Skeletal muscle satellite cell (primary cell): Measurements from ENCODE around the gene MICAL1.

Experiments
- H3K27me3 ChIP-seq: 2 replicates; pipeline ENCODE4 v1.7.0; 2013; ENCODE audit warnings: low read length; ENCODE audit not compliant: control insufficient read depth, insufficient read depth
- H3K36me3 ChIP-seq: 2 replicates; pipeline ENCODE4 v1.7.0; 2013; ENCODE audit warnings: mild to moderate bottlenecking, control low read depth, low read length; ENCODE audit not compliant: insufficient read depth
- H3K4me1 ChIP-seq: 2 replicates; pipeline ENCODE4 v1.7.0; 2013; ENCODE audit warnings: low read length; ENCODE audit not compliant: control insufficient read depth, insufficient read depth
- H3K4me2 ChIP-seq: 2 replicates; pipeline ENCODE4 v1.7.0; 2013; ENCODE audit warnings: mild to moderate bottlenecking, low read length
- H3K4me3 ChIP-seq: 2 replicates; pipeline ENCODE4 v1.7.0; 2013; ENCODE audit warnings: low read length
- H3K9ac ChIP-seq: 2 replicates; pipeline ENCODE4 v1.7.0; 2013; ENCODE audit warnings: mild to moderate bottlenecking, low read depth, low read length, moderate library complexity
- H3K9me3 ChIP-seq: replicated peaks from 2 replicates; pipeline ENCODE4 v1.7.0; 2013; ENCODE audit warnings: mild to moderate bottlenecking, control low read depth, low read length

MICAL1 gene

GRCh38 chr6:109486068-109486467 is 30.5 kb upstream of the MICAL1 start:
- Histone ChIP-seq H3K4me3 (no peak overlapping the region), H3K27me3 (no peaks in the 10 kb centered on the region), H3K9me3 (no peaks in the 10 kb centered on the region), H3K36me3 (peaks cover 10% of the 10 kb centered on the region), H3K9ac (no peak overlapping the region), H3K4me2 (no peak overlapping the region), H3K4me1 (peaks cover 12% of the 10 kb centered on the region)

GRCh38 chr6:109485266-109485935 is 29.8 kb upstream of the MICAL1 start:
- H3K4me2 ChIP-seq = no peak overlapping the region
- H3K27me3 ChIP-seq = no peaks in the 10 kb centered on the region
- no peak overlapping the region for H3K4me3 ChIP-seq
- peaks cover 17% of the 10 kb centered on the region for H3K4me1 ChIP-seq
- H3K9me3 ChIP-seq = no peaks in the 10 kb centered on the region
- peaks cover 17% of the 10 kb centered on the region for H3K36me3 ChIP-seq
- no peak overlapping the region for H3K9ac ChIP-seq

DNA sequence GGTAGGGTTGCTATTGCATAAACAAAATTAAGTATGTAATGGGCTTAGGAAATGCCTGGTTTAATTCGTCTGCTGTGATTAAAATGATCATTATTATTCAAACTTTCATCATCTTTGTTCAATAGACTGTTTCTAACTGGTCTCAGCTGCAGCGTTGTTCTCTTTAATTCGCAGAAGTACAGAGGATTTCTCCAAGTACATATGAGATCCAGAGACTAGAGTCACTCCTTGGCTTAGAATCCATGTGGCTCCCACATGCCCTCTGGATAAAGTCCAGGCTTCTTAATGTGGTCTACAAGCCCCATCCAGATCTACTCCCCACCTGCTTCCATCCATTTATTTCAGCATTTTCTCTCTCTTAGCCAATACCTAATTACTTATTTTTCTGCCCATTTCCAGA is 28.6 kb upstream of the MICAL1 start:
- H3K36me3 ChIP-seq = peaks cover 22% of the 10 kb centered on the region

GRCh38 chr6:109483735-109484057 is 28.1 kb upstream of the MICAL1 start:
- Histone ChIP-seq H3K36me3 (peaks cover 24% of the 10 kb centered on the region), H3K4me2 (peak overlapping the region; percentile 90), H3K4me3 (peak overlapping the region; percentile 74), H3K9me3 (no peaks in the 10 kb centered on the region), H3K4me1 (peaks cover 23% of the 10 kb centered on the region), H3K27me3 (no peaks in the 10 kb centered on the region), H3K9ac (peak overlapping the region; percentile 48)

More for the DNA sequence above, 28.6 kb upstream of the MICAL1 start:
- H3K27me3 ChIP-seq = no peaks in the 10 kb centered on the region
- H3K4me3 ChIP-seq = peak overlapping the region; percentile 74
- H3K4me1 ChIP-seq = peaks cover 21% of the 10 kb centered on the region
- H3K9me3 ChIP-seq = no peaks in the 10 kb centered on the region
- H3K4me2 ChIP-seq = peak overlapping the region; percentile 90
- no peak overlapping the region for H3K9ac ChIP-seq

DNA sequence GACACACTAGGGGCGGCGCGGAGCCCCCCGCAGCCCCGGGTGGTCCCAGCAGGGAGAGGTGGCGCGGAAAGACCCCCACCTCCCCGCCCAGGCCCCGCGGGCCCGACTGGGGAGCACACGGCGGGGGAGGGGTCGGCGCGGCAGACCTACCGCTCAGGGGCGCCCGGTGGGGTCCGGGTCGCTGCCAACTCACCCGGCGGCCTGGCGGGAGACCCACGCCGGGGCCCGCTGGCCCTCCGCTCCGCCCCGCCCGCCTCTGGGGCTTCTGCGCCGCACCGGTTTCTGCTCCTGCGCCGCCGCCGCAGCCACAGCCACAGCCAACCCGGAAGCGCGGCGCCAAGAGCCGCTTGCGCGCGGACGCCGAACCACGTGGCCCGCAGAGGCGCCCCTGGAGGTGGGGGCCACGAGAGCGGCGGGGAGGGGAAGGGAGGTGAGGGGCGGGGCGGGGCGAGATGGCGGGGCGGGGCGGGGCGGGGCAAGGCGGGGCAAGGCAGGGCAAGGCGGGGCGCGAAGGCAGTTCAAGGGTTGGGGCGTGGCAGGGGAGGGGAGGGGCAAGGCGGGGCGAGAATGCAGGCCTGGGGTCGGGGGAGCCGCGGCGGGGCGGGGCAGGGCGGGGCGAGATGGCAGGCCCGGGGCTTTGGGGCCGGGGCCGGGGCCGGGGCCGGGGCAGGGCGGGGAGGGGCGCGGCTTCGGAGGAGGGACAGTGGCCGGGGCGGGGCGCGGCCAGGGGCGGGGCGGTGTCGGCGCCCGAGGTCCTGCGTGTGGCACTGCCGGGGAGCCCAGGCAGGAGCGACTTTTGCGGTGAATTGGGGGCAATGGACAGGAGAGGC is 27.5 kb upstream of the MICAL1 start, which contains the start of gene ZBTB24:
Gene ZBTB24, minus strand, starts transcription at position 315 of the 830 bp plus-strand sequence. CDS start 1,193 bp downstream, outside the sequence.
- H3K9me3 ChIP-seq = no peaks in the 10 kb centered on the region
- H3K4me2 ChIP-seq = peak within 1 kb of the TSS; percentile 99
- peaks cover 25% of the 10 kb centered on the region for H3K4me1 ChIP-seq
- H3K36me3 ChIP-seq = peaks cover 24% of the 10 kb centered on the region
- H3K4me3 ChIP-seq = peak within 1 kb of the TSS; percentile 87
- no peaks in the 10 kb centered on the region for H3K27me3 ChIP-seq
- H3K9ac ChIP-seq = peak within 1 kb of the TSS; percentile 92

DNA sequence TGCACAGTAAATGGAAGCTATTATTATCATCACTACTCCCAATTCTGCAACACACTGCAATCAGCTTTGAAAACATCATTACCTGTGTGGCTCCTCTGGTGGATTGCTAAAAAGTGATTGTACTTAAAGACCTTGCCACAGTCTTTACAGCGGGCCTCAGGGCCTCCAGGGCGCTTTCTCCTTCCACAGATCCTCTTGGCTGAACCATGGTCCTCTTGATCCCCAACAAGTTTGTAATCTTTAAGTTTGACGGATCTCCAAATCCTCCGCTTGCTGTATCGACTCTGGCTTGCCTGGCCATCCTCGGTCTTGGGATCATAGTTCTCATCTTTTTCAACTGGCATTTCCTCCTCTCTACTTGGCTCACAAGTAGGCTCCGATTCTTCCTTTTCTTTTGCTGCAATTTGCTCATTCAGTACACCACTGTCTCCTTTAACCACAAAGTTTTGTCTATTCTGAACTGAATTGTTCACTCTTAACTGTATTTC is 25.5 kb upstream of the MICAL1 start:
- no peak overlapping the region for H3K9ac ChIP-seq

DNA sequence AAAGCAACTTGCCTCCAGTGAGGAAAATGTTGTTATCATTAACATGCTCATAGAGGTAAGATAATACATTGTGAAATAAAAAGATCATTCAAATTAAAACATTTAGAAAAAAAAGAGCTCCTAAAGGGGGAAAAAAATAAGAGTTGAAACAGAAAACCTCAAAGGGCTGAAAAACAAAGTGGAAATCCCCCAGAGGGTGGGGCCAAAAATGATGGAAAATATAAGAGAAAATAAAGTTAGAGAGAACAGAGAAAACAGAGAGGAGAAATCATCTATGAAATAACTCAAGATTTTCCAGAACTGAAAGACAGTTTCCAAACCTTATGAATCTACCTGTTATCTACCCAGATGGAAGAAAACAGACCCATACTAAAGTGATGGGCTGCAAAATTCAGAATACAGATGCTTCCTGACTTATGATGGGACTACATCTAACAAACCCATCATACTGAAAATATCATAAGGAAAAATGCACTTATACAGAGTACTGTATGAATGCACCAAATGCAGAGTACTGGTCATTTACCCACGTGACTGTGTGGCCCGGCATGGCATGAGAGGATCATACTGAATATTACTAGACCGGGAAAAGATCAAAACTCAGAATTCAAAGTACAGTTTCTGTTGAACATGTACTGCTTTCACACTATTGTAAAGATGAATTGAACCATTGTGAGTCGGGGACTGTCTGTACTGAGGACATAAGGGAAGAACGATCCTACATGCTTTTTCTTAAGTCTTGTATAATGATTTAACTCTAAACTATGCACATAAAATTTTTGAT is 23.5 kb upstream of the MICAL1 start:
- Histone ChIP-seq H3K9ac (peak overlapping the region; percentile 29), H3K36me3 (peaks cover 46% of the 10 kb centered on the region)

More for the DNA sequence above, 25.5 kb upstream of the MICAL1 start:
- Histone ChIP-seq H3K4me1 (peaks cover 30% of the 10 kb centered on the region), H3K27me3 (no peaks in the 10 kb centered on the region), H3K4me3 (peak overlapping the region; percentile 10), H3K4me2 (peak overlapping the region; percentile 99), H3K36me3 (peaks cover 31% of the 10 kb centered on the region), H3K9me3 (no peaks in the 10 kb centered on the region)

DNA sequence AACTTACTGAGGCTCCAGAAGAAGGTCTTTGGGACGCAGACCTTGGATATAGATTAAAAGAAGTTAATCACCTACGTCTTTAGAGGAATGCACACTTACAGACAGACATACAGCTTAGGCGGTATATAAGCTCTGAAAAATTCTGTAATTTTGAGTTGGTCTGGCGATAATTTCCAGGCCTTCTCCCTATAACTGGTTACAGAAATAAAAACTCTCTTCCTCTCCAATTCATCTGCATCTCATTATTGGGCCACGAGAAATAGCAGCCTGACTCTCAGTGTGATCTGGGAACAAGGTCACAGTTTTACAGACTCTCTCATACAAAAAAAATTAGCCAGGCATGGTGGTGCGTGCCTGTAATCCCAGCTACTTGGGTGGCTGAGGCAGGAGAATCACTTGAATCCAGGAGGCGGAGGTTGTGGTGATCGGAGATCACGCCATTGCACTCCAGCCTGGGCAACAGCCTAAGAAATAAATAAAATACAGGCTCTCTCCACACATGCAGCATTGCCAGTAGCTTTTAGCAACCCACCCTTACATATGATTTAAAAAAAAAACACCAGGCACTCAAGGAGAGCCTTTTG is 22.7 kb upstream of the MICAL1 start:
- Histone ChIP-seq H3K4me2 (peak overlapping the region; percentile 69), H3K4me3 (no peak overlapping the region), H3K9me3 (no peaks in the 10 kb centered on the region), H3K27me3 (no peaks in the 10 kb centered on the region), H3K36me3 (peaks cover 51% of the 10 kb centered on the region), H3K9ac (no peak overlapping the region), H3K4me1 (peaks cover 30% of the 10 kb centered on the region)

More for the DNA sequence above, 23.5 kb upstream of the MICAL1 start:
- H3K27me3 ChIP-seq = no peaks in the 10 kb centered on the region
- H3K4me3 ChIP-seq = peak overlapping the region; percentile 40
- H3K9me3 ChIP-seq = no peaks in the 10 kb centered on the region
- peaks cover 30% of the 10 kb centered on the region for H3K4me1 ChIP-seq
- H3K4me2 ChIP-seq = peak overlapping the region; percentile 69

DNA sequence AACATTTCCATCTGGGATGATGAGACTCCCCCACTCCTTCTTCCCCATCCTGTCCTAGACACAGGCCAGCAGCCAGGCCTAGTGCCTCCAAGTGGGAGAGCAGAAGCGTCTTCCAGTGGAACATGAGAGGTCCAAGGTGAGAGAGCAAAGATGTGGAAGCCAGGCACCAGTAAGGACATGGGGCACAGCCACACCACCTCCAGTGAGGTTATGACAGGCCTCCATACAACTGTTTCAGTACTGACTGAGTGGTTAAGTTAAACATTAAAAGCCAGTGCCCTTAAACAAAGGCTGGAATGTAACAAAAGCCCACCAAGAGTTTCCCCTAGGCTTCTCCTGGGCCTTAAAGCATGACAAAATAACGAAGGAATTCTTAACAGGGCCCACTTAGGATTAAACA is 22.2 kb upstream of the MICAL1 start:
- H3K4me3 ChIP-seq = no peak overlapping the region
- H3K4me2 ChIP-seq = no peak overlapping the region
- peaks cover 57% of the 10 kb centered on the region for H3K36me3 ChIP-seq
- H3K9me3 ChIP-seq = no peaks in the 10 kb centered on the region
- H3K9ac ChIP-seq = no peak overlapping the region
- peaks cover 30% of the 10 kb centered on the region for H3K4me1 ChIP-seq
- no peaks in the 10 kb centered on the region for H3K27me3 ChIP-seq

- H3K4me2 ChIP-seq = no peak overlapping the region
- H3K27me3 ChIP-seq = no peaks in the 10 kb centered on the region
- H3K36me3 ChIP-seq = peaks cover 63% of the 10 kb centered on the region
- H3K4me3 ChIP-seq = no peak overlapping the region
- H3K9me3 ChIP-seq = no peaks in the 10 kb centered on the region
- H3K4me1 ChIP-seq = peaks cover 28% of the 10 kb centered on the region
- H3K9ac ChIP-seq = no peak overlapping the region
Measured at GRCh38 chr6:109477184-109477583, 21.6 kb upstream of the MICAL1 start.

DNA sequence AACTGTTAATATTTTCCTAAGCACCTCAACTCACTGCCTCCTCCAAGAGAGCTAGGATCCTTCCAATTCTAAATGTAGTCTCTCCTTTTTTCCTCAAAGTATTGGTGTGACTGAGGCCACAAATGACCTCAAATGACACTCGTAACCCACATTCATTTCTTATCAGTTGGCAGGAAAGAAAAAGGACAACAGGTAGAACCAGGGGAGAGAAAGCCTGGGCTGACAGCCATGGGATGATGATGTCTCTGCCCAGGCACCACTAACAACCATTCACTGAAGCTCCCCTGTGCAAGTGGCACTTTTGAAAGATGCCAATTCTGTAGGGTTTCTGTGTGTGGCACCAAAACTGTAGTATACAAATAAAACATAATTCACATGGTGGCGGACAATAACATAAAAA is 20.1 kb upstream of the MICAL1 start:
- H3K4me3 ChIP-seq = no peak overlapping the region
- H3K9me3 ChIP-seq = no peaks in the 10 kb centered on the region
- no peak overlapping the region for H3K4me2 ChIP-seq
- H3K9ac ChIP-seq = no peak overlapping the region
- peaks cover 64% of the 10 kb centered on the region for H3K36me3 ChIP-seq
- no peaks in the 10 kb centered on the region for H3K27me3 ChIP-seq
- peaks cover 15% of the 10 kb centered on the region for H3K4me1 ChIP-seq
